Forelimb muscle (tissue), 1 donor: ENCODE data around the gene MSMO1. TPM values are rescaled to one million over a fixed set of nuclear protein-coding genes. Genes with fewer than 3 reads are reported as not detected.

Experiments
- DNase-seq: peaks from one replicate; pipeline ENCODE4 v3.0.0-alpha.2; 2013; ENCODE audit warnings: low read depth
- polyA plus RNA-seq: library from polyadenylated mRNA; unstranded; fragments of 120-200 nt; gene quantifications from one replicate; pipeline ENCODE4 v1.2.1, GENCODE V29; 2013; ENCODE audit not compliant: insufficient read length

Gene MSMO1
- polyA plus RNA-seq, 1 donor, result 25.0 TPM

DNA sequence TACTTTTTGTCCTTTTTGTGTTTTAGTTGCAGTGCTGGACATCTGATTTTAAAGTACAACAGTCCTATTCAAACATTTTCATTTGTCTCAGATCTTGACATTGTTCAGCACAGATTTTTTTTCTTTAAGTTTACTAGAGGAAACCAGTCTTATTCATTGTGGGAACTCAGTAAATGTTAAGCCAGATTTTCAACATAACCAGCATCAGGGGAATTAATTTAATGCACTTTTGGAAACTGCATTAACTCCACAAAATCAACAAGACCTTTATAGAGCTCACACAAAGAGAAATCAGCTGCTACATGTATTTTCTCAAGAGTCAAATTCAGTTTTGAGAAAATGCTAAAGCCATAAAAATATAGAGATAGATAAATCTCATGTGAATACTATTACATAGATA lies 61.3 kb downstream of the MSMO1 start:
- peak; percentile 40 for DNase-seq

Other genes with a start within 250 kb of the MSMO1 start
- gene TMEM192, start 214.8 kb upstream of the MSMO1 start, polyA plus RNA-seq, result 13.4 TPM
- 6.6 TPM for gene KLHL2, start 120.1 kb upstream of the MSMO1 start, polyA plus RNA-seq
- 60.6 TPM for gene CPE, start 51.3 kb downstream of the MSMO1 start, polyA plus RNA-seq